HK-2 (cell line): ENCODE data around the gene ZNRF1.
"Not testable (repeated sequence)": the region's sequence is repeated elsewhere in the genome, so short reads cannot be mapped to it uniquely, and the experiment has no call there.

Experiments used
- DNase-seq: peaks from one replicate; pipeline ENCODE4 v3.0.0-alpha.2; 2018; ENCODE audit not compliant: unreplicated experiment

The ZNRF1 gene

DNA sequence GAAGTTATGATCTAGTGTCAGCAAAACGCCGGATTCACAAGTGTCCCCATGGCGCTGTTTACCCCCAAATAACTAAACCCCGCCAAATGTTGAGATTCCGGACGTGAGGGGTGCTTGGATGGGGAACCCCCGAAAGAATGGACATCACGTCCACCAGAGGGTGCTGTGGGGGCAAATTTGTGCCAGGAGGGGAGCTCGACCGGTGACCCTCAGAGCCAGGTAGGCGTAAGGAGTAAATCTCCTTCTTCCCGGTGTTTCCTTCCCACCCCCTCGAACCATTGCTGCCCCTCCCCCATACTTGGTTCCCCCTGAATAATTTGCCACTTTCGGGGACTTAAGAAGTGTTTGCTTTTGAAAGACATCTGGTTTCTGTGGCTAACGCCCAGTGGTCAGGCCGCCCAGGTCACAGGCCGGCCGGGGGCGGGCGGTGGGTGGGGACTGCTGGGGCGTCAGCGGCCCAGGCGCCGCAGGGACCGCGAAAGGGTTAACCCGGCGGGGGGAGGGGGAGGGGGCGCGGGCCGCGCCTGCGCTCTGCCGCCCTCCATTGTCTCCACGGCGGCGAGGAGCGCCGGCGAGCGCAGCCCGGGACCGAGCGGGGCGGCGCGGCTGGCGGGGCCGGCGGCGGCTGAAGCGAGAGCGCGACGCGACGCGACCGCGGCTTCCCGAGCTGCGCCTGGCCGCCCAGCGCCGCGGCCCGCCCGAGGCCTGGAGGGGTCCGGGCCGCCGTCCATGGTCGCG is at the start of gene ZNRF1:
Gene ZNRF1, plus strand, starts transcription at position 544 of the 738 bp plus-strand sequence. CDS start 648 bp downstream, outside the sequence.
- peak; percentile 88 for DNase-seq

DNA sequence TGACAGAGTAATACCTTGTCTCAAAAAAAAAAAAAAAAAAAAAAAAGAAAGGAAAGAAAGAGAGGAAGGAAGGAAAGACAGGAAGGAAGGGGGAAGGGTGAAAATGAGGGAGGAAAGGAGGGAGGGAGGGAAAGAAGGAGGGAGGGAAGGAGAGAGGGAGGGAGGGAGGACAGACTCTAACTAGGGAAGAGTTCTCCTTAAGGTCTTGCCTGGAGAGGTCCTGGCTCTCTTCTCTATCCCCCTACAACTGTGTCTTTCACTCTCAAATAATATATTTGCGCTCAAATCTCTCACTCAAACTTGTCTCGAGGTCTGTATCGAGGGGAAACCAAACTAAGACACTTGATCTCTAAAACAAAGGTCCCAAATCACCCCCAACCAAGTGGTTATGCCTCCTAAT is 49.5 kb upstream of the ZNRF1 start:
- DNase-seq, result no peak

DNA sequence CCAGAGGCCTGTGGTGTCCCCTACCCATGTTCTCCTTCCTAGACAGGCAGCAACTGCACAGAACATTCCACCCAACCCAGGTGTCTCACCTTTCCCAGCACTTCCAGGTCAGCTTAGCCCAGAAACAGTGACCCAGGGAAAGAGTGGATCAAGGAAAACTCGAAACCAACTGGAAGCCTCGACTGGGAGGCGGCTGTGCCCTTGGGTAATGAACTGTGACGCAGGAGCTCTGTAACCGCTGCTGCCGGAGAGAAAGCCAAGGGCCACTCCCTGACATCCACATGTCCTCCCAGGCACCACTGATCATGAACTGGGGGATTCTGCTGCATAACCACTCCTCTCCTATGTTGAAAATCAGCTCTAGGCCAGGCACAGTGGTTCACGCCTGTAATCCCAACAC is 48.3 kb upstream of the ZNRF1 start:
- DNase-seq, result no peak

DNA sequence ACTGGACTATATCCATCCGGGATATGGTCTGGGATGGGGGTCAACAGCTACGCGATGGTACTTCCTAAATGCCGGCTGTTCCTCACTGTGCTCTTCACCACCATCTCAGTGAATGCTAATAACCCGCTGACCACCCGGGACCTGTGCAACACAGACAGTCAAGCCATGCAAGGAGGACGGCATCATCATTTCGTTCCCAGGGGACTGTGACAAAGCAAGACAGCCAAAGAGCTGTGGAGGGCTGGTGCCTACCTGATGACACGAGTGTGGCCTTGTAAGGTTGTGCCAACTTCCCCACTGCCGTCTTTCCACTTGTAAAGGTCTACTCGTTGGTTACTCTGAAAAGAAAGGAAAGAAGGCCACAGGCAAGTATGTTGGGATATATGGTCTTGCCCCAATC is 47.6 kb upstream of the ZNRF1 start:
- no peak for DNase-seq

DNA sequence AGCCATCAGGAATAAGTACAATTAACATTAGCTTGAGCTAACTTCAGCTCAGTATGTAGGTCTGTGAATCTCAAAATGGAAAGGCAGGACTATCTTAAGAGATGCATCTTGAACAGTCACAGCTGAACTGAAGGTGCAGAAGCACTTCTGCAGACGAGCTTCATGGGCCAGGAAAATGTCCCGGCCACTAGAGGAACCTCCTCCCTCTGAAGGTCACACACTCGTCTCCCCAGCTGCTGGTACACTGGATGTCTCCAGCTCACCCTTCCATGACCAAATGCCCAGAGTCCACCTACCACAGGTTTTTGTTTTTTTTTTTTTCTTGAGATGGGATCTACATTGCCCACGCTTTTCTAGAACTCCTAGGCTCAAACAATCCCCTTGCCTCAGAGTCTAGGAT is 47.1 kb upstream of the ZNRF1 start:
- no peak for DNase-seq

DNA sequence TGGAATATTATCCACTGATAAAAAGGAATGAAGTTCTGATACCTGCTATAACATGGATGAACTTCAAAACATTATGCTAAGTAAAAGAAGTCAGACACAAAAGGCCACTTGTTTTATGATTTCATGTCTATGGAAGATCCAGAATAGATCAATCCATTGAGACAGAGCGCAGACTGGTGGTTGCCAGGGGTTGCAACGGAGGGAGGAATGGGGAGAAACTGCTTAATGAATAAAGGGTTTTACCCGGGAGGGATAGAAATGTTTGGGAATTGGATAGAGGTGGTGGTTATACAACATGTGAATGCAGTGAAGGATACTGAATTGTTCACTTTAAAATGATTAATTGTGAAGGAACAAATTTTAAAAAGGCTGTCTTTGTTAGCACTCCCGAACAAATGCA is 44.1 kb upstream of the ZNRF1 start:
- DNase-seq, result no peak

DNA sequence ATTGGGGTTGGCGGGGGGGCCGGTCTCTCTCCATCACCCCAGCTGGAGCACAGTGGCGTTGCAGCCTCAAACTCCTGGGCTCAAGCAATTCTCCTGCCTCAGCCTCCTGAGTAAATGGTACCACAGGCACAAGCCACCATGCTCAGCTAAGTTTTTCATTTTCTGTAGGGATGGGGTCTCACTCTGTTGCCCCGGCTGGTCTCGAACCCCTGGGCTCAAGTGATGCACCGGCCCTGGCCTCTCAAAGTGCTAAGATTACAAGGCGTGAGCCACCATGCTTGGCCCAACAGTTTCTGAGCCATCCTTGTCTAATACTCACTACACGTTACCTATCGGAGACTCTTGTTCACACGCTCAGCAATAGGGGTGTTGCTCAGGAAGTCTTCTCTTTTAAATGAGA is 25.5 kb upstream of the ZNRF1 start:
- DNase-seq, result no peak

DNA sequence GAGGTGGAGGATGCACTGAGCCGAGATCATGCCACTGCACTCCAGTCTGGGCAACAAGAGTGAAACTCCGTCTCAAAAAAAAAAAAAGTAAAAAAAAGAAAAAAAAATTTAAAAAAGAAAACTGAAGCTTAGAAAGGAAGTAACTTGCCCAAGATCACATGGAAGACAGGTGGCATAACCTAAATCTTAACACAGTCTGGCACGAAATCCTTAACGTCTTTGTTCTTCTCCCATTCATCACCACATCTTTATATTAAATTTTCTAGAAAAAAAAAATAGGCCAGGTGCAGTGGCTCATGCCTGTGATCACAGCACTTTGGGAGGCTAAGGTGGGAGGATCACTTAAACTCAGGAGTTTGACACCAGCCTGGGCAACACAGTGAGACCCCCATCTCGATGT is 23.2 kb upstream of the ZNRF1 start:
- no peak for DNase-seq

DNA sequence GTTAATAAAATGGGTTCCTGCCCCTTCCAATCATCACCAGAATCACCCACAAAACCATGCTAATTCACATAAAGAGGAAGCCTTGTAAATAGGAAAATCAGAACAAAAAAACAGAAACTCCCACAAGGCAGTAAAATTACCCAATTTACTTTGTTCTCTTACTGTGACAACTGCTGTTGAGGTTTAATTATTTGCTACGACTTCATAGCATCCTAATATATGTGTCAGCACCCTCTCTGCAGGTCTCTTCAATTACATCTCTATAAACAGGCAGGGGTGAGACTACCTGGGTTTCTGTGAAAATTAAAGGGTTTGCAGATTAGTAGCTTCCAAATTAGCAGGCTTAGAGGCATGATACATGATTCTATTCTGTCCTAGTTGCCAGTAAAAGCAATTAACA is 16.6 kb upstream of the ZNRF1 start:
- DNase-seq, result no peak

DNA sequence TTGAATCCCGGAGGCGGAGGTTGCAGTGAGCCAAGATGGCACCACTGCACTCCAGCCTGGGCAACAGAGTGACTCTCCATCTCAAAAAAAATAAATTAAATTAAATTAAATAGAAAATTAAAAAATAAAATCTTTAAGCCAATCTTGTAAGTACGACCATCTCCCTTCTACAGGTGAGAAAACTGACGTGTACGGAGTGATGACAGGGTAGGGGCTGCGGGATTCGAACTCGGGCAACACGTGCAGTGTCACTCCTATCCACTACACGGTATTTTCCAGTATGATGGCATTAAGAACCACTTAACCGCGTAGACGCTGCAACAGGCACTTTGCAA is 14.7 kb upstream of the ZNRF1 start:
- no peak for DNase-seq

DNA sequence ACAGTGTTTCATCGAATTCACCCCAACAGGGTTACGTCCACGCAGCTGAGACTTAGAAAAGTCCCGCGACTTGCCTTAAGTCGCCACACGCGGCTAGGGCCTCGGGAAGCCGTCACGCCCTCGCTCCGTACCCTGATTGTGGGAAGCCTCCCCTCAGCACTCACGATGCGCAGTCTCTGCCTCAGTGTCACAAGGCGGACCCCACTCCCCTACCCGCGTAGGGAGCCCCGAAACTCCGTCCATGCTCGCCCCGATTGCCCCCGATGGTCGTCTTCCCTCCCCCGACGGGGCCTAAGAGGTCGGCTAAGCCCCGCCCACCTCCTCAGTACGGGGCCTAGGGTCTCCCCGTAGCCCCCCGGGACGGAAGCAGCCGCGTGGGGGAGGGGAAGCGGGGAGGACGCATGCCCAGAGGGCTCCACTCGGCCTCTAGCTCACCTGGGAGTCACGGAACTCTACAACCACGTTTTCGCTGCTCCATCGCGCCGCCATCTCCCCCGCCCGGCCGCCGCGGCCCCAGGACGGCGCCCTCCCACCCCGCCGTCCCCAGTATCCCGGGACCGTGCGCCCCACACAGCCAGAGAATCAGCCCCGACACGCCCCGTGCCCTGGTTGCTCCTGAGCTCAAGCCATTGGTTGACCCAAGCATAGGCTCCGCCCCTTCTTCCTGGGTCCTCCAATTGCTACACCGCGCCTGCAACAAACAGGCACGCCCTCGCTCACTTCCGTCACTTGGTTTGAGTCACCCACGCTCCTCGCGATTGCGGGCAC is 14.1 kb upstream of the ZNRF1 start, which contains the start of gene WDR59:
Gene WDR59, minus strand, starts transcription at position 595 of the 768 bp plus-strand sequence. Its CDS starts 106 bp downstream, at position 489.
- peak; percentile 98 for DNase-seq

DNA sequence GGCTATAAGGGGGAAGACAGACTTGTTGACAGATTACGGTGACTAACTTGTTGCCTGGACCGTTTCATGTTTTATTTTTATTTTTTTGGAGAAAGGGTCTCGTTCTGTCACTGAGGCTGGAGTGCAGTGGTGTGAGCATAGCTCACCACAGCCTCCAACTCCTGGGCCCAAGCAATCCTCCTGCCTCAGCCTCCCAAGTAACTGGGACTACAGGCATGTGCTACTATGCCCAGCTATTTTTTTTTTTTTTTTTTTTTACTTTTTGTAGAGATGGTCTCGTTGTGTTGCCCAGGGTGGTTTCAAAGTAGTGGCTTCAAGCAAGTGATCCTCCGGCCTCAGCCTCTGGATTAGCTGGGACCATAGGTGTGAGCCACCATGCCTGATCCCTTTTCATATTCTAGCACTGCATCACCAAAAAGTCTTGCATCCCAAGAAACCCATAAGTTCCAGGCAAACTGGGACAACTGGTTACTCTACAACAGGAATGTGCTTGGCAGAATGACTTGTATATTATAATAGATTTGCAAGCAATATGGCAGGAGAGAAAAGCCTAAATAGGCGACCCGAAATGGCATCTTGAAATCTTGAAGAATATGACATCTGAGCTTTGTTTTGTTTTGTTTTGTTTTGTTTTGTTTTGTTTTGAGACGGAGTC is 11.7 kb upstream of the ZNRF1 start:
- no peak for DNase-seq

DNA sequence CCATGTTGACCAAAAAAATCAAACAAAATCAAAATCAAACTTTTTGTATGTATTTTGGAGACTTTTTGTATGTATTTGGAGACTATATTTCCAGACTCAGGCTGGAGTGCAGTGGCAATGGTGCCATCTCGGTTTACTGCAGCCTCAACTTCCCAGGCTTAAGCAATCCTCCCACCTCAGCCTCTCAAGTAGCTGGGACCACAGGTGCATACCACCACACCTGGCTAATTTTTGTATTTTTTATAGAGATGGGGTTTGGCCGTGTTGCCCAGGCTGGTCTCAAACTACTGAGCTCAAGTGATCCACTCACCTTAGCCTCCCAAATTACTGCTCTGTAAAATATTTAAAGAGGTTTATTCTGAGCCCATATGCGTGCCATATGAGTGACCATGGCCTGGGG is 9.0 kb upstream of the ZNRF1 start:
- not testable (repeated sequence) for DNase-seq

DNA sequence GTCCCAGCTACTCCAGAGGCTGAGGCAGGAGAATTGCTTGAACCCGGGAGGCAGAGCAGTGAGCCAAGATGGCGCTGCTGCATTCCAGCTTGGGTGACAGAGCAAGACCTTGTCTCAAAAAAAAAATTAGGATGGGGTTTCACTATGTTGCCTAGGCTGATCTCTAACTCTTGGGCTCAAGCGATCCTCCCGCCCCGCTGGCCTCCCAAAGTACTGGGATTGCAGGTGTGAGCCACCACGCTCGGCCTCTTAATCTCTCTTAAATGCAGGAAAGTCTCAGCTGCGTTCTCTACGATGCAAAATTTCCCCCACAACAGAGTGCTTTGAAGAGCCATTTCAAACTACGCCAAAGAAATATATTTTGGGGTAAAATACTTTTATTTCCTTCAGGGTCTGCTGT is 8.0 kb upstream of the ZNRF1 start:
- no peak for DNase-seq

DNA sequence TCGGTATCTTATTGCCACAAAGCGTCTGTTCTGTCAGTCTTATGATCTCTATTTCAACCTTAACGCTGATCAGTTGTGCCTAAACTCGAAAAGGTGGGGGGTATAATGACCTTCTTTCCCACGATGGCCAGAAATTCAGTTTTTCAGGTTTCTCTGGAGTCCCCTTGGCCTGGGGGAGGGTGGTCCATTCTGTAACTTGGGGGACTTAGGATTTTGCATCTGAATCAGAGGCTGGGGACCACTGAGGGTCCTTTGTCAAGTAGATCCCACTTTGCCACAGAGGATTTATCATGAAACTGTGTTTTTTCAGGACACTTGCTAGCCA is 7.6 kb upstream of the ZNRF1 start:
- no peak for DNase-seq

DNA sequence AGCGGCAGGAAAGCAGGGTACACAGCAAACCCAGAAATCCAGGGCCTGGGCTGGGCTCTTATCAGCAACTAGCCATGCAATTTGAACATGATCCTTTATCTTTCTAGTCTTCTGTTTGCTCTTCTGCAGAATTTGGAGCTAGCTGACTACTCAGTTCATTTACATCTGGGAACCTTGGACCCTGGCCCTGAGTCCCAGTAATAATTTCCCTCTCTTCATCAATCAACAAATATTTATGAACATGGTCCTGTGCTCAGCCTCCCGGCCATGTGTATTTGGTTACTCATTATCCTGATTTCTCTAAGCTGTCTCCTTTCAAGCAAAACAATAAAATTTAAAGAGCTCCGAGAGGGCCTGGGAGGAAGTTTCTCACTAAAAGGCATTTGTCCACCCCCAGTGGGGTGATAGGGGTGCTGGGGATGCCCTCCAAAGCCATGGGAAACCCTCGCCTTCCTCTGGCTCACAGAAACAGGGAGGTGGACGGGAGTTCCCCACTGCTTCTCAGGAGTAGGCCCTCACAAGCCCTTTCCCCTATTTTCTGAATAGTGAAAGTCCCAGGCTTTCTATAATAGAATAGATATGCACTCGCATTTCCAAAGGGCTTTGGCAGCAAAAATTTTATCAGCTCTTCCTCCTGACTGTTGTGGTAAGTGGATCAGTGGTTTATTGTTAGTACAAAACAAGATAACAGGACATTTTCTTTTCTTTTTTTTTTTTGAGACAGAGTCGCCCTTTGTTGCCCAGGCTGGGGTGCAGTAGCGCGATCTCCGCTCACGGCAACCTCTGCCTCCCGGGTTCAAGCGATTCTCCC is 7.0 kb upstream of the ZNRF1 start:
- no peak for DNase-seq

DNA sequence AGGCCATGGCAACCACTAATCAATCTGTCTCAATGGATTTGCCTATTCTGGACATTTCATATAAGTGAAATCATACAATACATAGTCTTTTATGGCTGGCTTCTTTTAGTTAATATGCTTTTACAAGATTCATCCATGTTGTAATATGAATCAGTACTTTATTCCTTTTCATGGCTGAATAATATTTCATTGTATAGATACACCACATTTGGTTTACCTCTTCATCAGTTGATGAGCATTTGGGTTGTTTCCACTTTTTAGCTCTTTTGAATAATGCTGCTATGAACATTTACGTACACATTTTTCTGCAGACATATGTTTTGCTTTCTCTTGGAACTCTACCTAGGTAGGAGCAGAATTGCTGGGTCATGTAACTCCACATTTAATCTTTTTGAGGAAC is 2.8 kb upstream of the ZNRF1 start:
- no peak for DNase-seq

DNA sequence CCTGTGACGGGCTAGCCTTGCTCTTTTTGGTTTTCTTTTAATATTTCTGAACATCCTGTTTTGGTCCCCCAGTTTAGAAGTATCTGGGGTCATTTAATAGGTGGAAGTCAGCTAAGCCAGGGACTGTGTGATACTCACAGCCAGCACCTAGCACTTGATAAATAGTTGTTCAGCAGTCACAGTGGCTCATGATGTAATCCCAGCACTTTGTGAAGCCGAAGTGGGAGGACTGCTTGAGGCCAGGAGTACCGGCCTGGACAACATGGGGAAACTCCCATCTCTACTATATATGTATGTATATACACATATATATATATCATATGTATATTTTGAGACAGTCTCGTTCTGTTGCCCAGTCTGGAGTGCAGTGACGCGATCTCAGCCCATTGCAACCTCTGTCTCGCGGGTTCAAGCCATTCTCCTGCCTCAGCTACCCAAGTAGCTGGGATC is 1.8 kb upstream of the ZNRF1 start:
- DNase-seq, result no peak

DNA sequence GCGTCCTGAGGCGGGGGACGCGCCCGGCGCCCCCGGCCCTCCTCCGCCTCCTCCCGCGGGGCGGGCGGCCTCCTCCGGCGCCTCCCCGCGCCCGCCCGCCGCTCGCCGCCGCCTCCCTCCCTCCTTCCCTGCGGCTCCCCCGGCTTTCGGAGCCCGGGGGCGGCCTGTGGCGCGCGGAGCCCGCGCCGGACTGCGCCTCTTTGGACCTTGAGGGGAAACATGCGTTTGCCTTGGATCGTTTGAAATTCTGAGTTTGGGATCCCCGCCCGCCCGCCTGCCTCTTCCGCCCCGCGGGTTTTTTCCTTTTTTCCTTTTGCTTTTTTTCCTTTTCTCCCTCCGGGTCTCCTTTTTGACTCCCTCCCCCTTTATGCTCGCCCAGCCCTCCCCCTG is 390 bp downstream of the ZNRF1 start:
- DNase-seq, result peak; percentile 34

DNA sequence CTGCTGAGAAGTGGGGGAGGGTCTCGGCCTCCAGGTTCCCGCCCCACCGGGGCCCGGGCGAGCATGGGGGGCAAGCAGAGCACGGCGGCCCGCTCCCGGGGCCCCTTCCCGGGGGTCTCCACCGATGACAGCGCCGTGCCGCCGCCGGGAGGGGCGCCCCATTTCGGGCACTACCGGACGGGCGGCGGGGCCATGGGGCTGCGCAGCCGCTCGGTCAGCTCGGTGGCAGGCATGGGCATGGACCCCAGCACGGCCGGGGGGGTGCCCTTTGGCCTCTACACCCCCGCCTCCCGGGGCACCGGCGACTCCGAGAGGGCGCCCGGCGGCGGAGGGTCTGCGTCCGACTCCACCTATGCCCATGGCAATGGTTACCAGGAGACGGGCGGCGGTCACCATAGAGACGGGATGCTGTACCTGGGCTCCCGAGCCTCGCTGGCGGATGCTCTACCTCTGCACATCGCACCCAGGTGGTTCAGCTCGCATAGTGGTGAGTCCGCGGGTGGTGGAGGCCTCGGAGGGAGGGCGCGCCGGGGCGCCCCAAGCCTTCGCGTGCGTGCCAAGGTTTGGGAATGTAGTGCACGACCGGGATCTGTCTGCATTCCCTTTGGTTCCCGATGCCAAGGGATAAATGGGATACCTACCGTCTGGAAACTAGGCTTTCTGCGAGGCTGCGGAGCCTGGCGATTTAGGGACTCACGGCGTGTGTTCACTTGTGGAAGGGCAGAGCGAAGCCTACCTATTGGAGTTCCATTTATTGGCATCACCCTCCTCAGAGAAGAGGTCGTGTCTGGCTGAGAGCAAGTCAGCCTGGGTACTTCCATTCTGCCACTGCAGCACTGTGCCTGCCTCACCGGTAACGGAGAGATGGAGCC is 1.0 kb downstream of the ZNRF1 start:
- peak; percentile 20 for DNase-seq

DNA sequence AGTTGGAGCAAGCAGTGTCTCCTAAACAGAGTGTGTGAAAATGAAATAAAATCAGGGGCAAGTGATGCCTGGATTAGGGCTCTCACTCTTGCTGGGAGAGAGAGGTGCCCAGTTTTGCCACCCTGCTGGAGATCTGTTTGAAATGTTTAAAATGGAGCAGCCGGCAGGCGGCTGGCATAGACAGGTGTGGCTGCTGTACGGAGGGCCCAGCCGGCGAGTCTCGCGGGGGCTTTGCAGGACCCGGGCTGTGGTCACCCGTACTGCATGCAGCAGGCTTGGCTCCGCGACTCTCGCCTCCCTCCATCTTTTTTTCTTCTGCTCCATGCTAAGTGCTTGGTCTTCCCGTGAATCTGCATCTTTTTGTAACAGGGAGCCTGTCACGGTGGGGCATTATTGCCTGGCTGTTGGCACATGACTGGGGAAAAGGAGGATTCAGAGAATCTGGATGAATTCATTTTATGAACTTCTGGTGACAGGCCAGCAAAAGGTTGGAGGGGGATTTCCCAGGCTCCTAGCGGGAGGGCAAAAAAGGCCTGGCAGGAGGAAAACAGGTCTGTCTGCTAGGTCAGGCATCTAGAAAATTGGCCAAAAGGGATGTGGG is 1.8 kb downstream of the ZNRF1 start:
- DNase-seq, result peak; percentile 35
